Measurements from ENCODE around the gene EAF2.

- TF ChIP-seq CTCF (IDR thresholded peaks at IDR 0.05) (no peak), POLR2A (IDR thresholded peaks at IDR 0.05) (no peak)
Measured at GRCh38 chr3:121896823-121897222, 61.8 kb downstream of the EAF2 start.

Measured in lower leg skin (tissue), 3 donors.